HEK293 (cell line): ENCODE results near the gene RABGEF1.

Source experiments
- EGR2 ChIP-seq: fragments of 450-650 bp; formaldehyde crosslinking; IDR thresholded peaks from 2 replicates; pipeline ENCODE4 v1.5.1; 2016; ENCODE audit warnings: low read depth, missing biosample characterization, missing genetic modification characterization
- KLF8 ChIP-seq: fragments of 450-650 bp; formaldehyde crosslinking; IDR thresholded peaks from 2 replicates; pipeline ENCODE4 v1.5.1; 2016; ENCODE audit warnings: missing biosample characterization, missing genetic modification characterization
- OSR2 ChIP-seq: fragments of 450-650 bp; formaldehyde crosslinking; IDR thresholded peaks from 2 replicates; pipeline ENCODE4 v1.5.1; 2016; ENCODE audit warnings: missing biosample characterization, missing genetic modification characterization
- SP3 ChIP-seq: fragments of 450-650 bp; formaldehyde crosslinking; IDR thresholded peaks from 2 replicates; pipeline ENCODE4 v1.5.1; 2016; ENCODE audit warnings: missing biosample characterization, missing genetic modification characterization
- ZEB2 ChIP-seq: fragments of 450-650 bp; formaldehyde crosslinking; IDR thresholded peaks from 2 replicates; pipeline ENCODE4 v1.5.1; 2016; ENCODE audit warnings: missing biosample characterization, missing genetic modification characterization
- ZFP69B ChIP-seq: fragments of 450-650 bp; formaldehyde crosslinking; IDR thresholded peaks from 2 replicates; pipeline ENCODE4 v1.5.1; 2016; ENCODE audit warnings: missing biosample characterization, missing genetic modification characterization
- ZNF140 ChIP-seq: fragments of 450-650 bp; formaldehyde crosslinking; IDR thresholded peaks from 2 replicates; pipeline ENCODE4 v1.5.1; 2016; ENCODE audit warnings: missing biosample characterization, missing genetic modification characterization
- ZNF174 ChIP-seq: fragments of 450-650 bp; formaldehyde crosslinking; IDR thresholded peaks from 2 replicates; pipeline ENCODE4 v1.5.0; 2017; ENCODE audit warnings: missing biosample characterization, mild to moderate bottlenecking, missing genetic modification characterization
- ZNF335 ChIP-seq: fragments of 450-650 bp; formaldehyde crosslinking; conservative IDR thresholded peaks from 2 replicates; pipeline ENCODE4 v1.5.1; 2016; ENCODE audit warnings: missing biosample characterization, missing genetic modification characterization
- ZNF366 ChIP-seq: fragments of 450-650 bp; formaldehyde crosslinking; conservative IDR thresholded peaks from 2 replicates; pipeline ENCODE4 v1.5.1; 2016; ENCODE audit warnings: missing biosample characterization, missing genetic modification characterization
- ZNF37A ChIP-seq: fragments of 450-650 bp; IDR thresholded peaks from 2 replicates; pipeline ENCODE4 v1.5.1; 2018; ENCODE audit warnings: missing biosample characterization, missing genetic modification characterization
- ZNF571 ChIP-seq: fragments of 450-650 bp; formaldehyde crosslinking; IDR thresholded peaks from 2 replicates; pipeline ENCODE4 v1.5.0; 2017; ENCODE audit warnings: missing biosample characterization, missing genetic modification characterization
- ZNF596 ChIP-seq: fragments of 450-650 bp; IDR thresholded peaks from 2 replicates; pipeline ENCODE4 v1.5.0; 2018; ENCODE audit warnings: missing biosample characterization, mild to moderate bottlenecking, missing genetic modification characterization, moderate library complexity
- ZNF677 ChIP-seq: fragments of 450-650 bp; IDR thresholded peaks from 2 replicates; pipeline ENCODE4 v1.5.0; 2018; ENCODE audit warnings: missing biosample characterization, mild to moderate bottlenecking, missing genetic modification characterization, moderate library complexity
- ZNF707 ChIP-seq: fragments of 450-650 bp; formaldehyde crosslinking; IDR thresholded peaks from 2 replicates; pipeline ENCODE4 v1.5.1; 2016; ENCODE audit warnings: missing biosample characterization, missing genetic modification characterization
- ZSCAN16 ChIP-seq: fragments of 450-650 bp; formaldehyde crosslinking; IDR thresholded peaks from 2 replicates; pipeline ENCODE4 v1.5.1; 2016; ENCODE audit warnings: missing biosample characterization, missing genetic modification characterization
- ZXDB ChIP-seq: fragments of 450-650 bp; formaldehyde crosslinking; IDR thresholded peaks from 2 replicates; pipeline ENCODE4 v1.5.1; 2016; ENCODE audit warnings: missing biosample characterization, missing genetic modification characterization
- TF ChIP-seq, protein P1 (sequence below): fragments of 450-650 bp; formaldehyde crosslinking; IDR thresholded peaks from 2 replicates; pipeline ENCODE4 v1.5.1; 2016; ENCODE audit warnings: missing biosample characterization, missing genetic modification characterization
- TF ChIP-seq, protein P2 (sequence below): fragments of 450-650 bp; formaldehyde crosslinking; IDR thresholded peaks from 2 replicates; pipeline ENCODE4 v1.5.1; 2016; ENCODE audit warnings: missing biosample characterization, missing genetic modification characterization
- TF ChIP-seq, protein P3 (sequence below): fragments of 450-650 bp; formaldehyde crosslinking; IDR thresholded peaks from 2 replicates; pipeline ENCODE4 v1.5.1; 2016; ENCODE audit warnings: missing biosample characterization, missing genetic modification characterization, borderline replicate concordance
- TF ChIP-seq, protein P4 (sequence below): fragments of 450-650 bp; formaldehyde crosslinking; optimal IDR thresholded peaks from 2 replicates; pipeline ENCODE3; 2016; ENCODE audit warnings: missing biosample characterization, mild to moderate bottlenecking, missing genetic modification characterization
- TF ChIP-seq, protein P5 (sequence below): fragments of 450-650 bp; formaldehyde crosslinking; IDR thresholded peaks from 2 replicates; pipeline ENCODE4 v1.5.1; 2016; ENCODE audit warnings: missing biosample characterization, missing genetic modification characterization
- TF ChIP-seq, protein P6 (sequence below): sonication (generic); formaldehyde crosslinking; IDR thresholded peaks from 2 replicates; pipeline ENCODE4 v1.8.1; 2022; ENCODE audit warnings: mild to moderate bottlenecking, moderate library complexity, missing genetic modification reagents
- TF ChIP-seq, protein P7 (sequence below): fragments of 450-650 bp; formaldehyde crosslinking; IDR thresholded peaks from 2 replicates; pipeline ENCODE4 v1.5.1; 2017; ENCODE audit warnings: missing biosample characterization, missing genetic modification characterization

Gene RABGEF1

DNA sequence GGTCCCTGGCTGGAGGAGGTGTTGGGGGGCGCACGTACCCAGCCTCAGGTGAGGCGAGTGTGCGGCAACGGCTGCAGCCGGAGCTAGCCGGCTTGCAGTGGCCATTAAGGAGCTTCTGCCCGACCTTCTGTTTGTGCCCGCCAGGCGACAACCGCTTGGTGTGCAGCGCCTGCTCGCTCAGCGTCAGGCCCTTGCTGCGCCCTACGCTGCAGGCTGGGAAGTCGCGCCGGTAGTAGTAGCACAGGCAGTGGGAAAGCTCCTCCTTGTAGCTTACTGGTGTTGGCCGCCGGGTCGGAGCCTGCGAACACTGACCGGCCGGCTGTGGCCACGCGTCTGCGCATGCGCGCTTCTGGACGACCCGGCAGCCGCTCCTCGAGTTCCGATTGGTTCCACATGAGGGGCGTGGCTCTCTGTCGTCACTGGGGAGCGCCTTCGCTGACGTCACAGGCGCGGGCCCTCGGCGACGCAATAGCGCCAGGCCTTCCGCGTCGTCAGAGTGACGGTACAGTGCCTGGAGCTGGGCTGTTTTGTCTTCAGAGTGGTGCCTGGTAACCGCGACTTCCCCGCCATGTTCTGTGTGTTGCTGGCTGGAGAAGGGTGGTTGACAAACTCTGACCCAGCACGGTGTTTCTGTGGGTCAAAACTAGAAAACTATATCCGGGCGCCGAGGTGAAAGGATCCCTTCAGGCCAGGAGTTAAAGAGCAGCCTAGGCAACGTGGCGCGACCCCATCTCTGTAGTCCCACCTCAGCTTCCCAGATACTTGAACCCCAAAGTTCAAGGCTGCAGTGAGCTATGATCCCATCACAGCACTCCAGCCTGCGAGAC is 104.2 kb downstream of the RABGEF1 start (continued):
- TF ChIP-seq, protein P1, sequence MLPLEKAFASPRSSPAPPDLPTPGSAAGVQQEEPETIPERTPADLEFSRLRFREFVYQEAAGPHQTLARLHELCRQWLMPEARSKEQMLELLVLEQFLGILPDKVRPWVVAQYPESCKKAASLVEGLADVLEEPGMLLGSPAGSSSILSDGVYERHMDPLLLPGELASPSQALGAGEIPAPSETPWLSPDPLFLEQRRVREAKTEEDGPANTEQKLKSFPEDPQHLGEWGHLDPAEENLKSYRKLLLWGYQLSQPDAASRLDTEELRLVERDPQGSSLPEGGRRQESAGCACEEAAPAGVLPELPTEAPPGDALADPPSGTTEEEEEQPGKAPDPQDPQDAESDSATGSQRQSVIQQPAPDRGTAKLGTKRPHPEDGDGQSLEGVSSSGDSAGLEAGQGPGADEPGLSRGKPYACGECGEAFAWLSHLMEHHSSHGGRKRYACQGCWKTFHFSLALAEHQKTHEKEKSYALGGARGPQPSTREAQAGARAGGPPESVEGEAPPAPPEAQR (tag by site-specific recombination) = no peak
- TF ChIP-seq, protein P2, sequence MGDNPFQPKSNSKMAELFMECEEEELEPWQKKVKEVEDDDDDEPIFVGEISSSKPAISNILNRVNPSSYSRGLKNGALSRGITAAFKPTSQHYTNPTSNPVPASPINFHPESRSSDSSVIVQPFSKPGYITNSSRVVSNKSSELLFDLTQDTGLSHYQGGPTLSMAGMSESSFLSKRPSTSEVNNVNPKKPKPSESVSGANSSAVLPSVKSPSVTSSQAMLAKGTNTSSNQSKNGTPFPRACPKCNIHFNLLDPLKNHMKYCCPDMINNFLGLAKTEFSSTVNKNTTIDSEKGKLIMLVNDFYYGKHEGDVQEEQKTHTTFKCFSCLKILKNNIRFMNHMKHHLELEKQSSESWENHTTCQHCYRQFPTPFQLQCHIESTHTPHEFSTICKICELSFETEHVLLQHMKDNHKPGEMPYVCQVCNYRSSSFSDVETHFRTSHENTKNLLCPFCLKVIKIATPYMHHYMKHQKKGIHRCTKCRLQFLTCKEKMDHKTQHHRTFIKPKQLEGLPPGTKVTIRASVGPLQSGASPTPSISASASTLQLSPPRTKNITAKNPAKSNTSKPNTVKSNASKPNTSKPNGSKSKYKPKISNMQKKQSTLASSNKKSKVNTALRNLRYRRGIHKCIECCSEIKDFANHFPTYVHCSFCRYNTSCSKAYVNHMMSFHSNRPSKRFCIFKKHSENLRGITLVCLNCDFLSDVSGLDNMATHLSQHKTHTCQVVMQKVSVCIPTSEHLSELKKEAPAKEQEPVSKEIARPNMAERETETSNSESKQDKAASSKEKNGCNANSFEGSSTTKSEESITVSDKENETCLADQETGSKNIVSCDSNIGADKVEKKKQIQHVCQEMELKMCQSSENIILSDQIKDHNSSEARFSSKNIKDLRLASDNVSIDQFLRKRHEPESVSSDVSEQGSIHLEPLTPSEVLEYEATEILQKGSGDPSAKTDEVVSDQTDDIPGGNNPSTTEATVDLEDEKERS (tag by site-specific recombination) = no peak
- TF ChIP-seq ZEB2 (tag by site-specific recombination) (no peak), ZXDB (peak; percentile 72), EGR2 (tag by site-specific recombination) (no peak), ZNF37A (tag by site-specific recombination) (no peak), ZNF677 (no peak), ZNF335 (tag by site-specific recombination) (peak; percentile 82), ZNF174 (no peak), SP3 (tag by site-specific recombination) (peak; percentile 88), ZNF571 (tag by site-specific recombination) (no peak), ZNF596 (tag by site-specific recombination) (no peak), ZNF707 (no peak), ZNF366 (tag by site-specific recombination) (no peak), ZFP69B (tag by site-specific recombination) (no peak), ZNF140 (tag by site-specific recombination) (no peak), ZSCAN16 (tag by site-specific recombination) (no peak), OSR2 (tag by site-specific recombination) (0 out of 2 replicates have a peak, but pooled peaks have one; percentile 36), KLF8 (peak; percentile 86)
- TF ChIP-seq, protein P3, sequence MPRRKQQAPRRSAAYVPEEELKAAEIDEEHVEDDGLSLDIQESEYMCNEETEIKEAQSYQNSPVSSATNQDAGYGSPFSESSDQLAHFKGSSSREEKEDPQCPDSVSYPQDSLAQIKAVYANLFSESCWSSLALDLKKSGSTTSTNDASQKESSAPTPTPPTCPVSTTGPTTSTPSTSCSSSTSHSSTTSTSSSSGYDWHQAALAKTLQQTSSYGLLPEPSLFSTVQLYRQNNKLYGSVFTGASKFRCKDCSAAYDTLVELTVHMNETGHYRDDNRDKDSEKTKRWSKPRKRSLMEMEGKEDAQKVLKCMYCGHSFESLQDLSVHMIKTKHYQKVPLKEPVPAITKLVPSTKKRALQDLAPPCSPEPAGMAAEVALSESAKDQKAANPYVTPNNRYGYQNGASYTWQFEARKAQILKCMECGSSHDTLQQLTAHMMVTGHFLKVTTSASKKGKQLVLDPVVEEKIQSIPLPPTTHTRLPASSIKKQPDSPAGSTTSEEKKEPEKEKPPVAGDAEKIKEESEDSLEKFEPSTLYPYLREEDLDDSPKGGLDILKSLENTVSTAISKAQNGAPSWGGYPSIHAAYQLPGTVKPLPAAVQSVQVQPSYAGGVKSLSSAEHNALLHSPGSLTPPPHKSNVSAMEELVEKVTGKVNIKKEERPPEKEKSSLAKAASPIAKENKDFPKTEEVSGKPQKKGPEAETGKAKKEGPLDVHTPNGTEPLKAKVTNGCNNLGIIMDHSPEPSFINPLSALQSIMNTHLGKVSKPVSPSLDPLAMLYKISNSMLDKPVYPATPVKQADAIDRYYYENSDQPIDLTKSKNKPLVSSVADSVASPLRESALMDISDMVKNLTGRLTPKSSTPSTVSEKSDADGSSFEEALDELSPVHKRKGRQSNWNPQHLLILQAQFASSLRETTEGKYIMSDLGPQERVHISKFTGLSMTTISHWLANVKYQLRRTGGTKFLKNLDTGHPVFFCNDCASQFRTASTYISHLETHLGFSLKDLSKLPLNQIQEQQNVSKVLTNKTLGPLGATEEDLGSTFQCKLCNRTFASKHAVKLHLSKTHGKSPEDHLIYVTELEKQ (tag by site-specific recombination) = no peak
- TF ChIP-seq, protein P4, sequence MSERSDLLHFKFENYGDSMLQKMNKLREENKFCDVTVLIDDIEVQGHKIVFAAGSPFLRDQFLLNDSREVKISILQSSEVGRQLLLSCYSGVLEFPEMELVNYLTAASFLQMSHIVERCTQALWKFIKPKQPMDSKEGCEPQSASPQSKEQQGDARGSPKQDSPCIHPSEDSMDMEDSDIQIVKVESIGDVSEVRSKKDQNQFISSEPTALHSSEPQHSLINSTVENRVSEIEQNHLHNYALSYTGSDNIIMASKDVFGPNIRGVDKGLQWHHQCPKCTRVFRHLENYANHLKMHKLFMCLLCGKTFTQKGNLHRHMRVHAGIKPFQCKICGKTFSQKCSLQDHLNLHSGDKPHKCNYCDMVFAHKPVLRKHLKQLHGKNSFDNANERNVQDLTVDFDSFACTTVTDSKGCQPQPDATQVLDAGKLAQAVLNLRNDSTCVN (tag by site-specific recombination) = peak; percentile 66
- TF ChIP-seq, protein P5, sequence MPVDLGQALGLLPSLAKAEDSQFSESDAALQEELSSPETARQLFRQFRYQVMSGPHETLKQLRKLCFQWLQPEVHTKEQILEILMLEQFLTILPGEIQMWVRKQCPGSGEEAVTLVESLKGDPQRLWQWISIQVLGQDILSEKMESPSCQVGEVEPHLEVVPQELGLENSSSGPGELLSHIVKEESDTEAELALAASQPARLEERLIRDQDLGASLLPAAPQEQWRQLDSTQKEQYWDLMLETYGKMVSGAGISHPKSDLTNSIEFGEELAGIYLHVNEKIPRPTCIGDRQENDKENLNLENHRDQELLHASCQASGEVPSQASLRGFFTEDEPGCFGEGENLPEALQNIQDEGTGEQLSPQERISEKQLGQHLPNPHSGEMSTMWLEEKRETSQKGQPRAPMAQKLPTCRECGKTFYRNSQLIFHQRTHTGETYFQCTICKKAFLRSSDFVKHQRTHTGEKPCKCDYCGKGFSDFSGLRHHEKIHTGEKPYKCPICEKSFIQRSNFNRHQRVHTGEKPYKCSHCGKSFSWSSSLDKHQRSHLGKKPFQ (tag by site-specific recombination) = no peak
- TF ChIP-seq, protein P6, sequence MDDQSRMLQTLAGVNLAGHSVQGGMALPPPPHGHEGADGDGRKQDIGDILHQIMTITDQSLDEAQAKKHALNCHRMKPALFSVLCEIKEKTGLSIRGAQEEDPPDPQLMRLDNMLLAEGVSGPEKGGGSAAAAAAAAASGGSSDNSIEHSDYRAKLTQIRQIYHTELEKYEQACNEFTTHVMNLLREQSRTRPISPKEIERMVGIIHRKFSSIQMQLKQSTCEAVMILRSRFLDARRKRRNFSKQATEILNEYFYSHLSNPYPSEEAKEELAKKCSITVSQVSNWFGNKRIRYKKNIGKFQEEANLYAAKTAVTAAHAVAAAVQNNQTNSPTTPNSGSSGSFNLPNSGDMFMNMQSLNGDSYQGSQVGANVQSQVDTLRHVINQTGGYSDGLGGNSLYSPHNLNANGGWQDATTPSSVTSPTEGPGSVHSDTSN (CRISPR knock-in tag) = no peak; the same call in 1 of the 2 replicates
- TF ChIP-seq, protein P7, sequence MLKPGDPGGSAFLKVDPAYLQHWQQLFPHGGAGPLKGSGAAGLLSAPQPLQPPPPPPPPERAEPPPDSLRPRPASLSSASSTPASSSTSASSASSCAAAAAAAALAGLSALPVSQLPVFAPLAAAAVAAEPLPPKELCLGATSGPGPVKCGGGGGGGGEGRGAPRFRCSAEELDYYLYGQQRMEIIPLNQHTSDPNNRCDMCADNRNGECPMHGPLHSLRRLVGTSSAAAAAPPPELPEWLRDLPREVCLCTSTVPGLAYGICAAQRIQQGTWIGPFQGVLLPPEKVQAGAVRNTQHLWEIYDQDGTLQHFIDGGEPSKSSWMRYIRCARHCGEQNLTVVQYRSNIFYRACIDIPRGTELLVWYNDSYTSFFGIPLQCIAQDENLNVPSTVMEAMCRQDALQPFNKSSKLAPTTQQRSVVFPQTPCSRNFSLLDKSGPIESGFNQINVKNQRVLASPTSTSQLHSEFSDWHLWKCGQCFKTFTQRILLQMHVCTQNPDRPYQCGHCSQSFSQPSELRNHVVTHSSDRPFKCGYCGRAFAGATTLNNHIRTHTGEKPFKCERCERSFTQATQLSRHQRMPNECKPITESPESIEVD (tag by site-specific recombination) = no peak
